Left lung (tissue), 10 donors: Measurements from ENCODE around the gene BCR. TPM values are rescaled to one million over a fixed set of nuclear protein-coding genes. Genes with fewer than 3 reads are reported as not detected.

Source experiments
- ATAC-seq: fragments of 200-7000 bp; cut with Tn5 transposase; one replicate; pipeline ENCODE4 v1.9.1; 2020; ENCODE audit warnings: moderate library complexity
- DNase-seq, 4 donors: peaks; one replicate each; pipeline ENCODE4 v3.0.0-alpha.2; 2013 to 2020
- H3K27ac ChIP-seq, 2 donors: fragments of 200-600 bp; sonication (generic) in 1 of 2; one replicate each; pipeline versions ENCODE4 v1.5.0 to v1.8.0; 2020 to 2021
- H3K27me3 ChIP-seq, 2 donors: fragments of 200-600 bp; sonication (generic) in 1 of 2; one replicate each; pipeline versions ENCODE4 v1.5.0 to v1.8.0; 2020 to 2021
- H3K36me3 ChIP-seq, 2 donors: fragments of 200-600 bp; sonication (generic) in 1 of 2; one replicate each; pipeline versions ENCODE4 v1.5.0 to v1.8.0; 2020 to 2021
- H3K4me1 ChIP-seq, 2 donors: fragments of 200-600 bp; one replicate each; pipeline ENCODE4 v1.8.0; 2021
- H3K4me3 ChIP-seq, 2 donors: fragments of 200-600 bp; sonication (generic) in 1 of 2; one replicate each; pipeline versions ENCODE4 v1.5.0 to v1.8.0; 2020 to 2021; ENCODE audit warnings: mild to moderate bottlenecking in 1 of 2
- H3K9me3 ChIP-seq, 2 donors: fragments of 200-600 bp; sonication (generic) in 1 of 2; one replicate each; pipeline versions ENCODE4 v1.5.0 to v1.8.0; 2020 to 2021
- CTCF ChIP-seq, 2 donors: fragments of 200-600 bp; sonication (generic) in 1 of 2; IDR thresholded peaks; one replicate each; pipeline versions ENCODE4 v1.5.0 to v1.8.0; 2021; ENCODE audit warnings: antibody characterized with exemption in 2 of 2
- intact Hi-C, 2 donors: fragments of 100-400 bp; cut with DNase I; formaldehyde crosslinking; loops; one replicate each; pipeline versions ENCODE4 v1.11.2 to v1.14.2; 2022
- polyA plus RNA-seq, 6 donors: library from polyadenylated mRNA; unstranded; fragments of 120-200 nt; gene quantifications; one replicate each; pipeline ENCODE4 v1.2.1, GENCODE V29; 2013; ENCODE audit not compliant: insufficient read length in 6 of 6
- total RNA-seq, 2 donors: library from RNA; stranded (reverse); fragmentation: NEBNext Ultra II Directional; extraction: Animal tissue kit (Norgen Biotek cat#: 25700); gene quantifications; one replicate each; pipeline ENCODE4 v1.2.1, GENCODE V29; 2021
- donor health status: DM: no; HTN: yes; CAD: no.
- donor health status: DM: no; HTN: no; CAD: no.

BCR gene
- total and polyA plus RNA-seq, 8 donors: 41.1 to 70.4 (median 48.9) TPM

- no peaks in the 10 kb centered on the region for H3K27me3 ChIP-seq
- ATAC-seq: peak; percentile 42
- peaks cover 12 to 30% of the 10 kb centered on the region in 2 donors for H3K4me1 ChIP-seq
- H3K27ac ChIP-seq: no peak overlapping the region
- no peak for TF ChIP-seq CTCF (IDR thresholded peaks at IDR 0.05)
- no peak for DNase-seq
- intact Hi-C loops: no loop called here
- no peaks in the 10 kb centered on the region for H3K9me3 ChIP-seq
- H3K36me3 ChIP-seq: peaks cover 0 to 13% of the 10 kb centered on the region in 2 donors
- H3K4me3 ChIP-seq: no peak overlapping the region
These were observed 13.6 kb downstream of the BCR start for GRCh38 chr22:23193882-23194281.

GRCh38 chr22:23196165-23196564, 15.9 kb downstream of the BCR start:
- H3K4me3 ChIP-seq: no peak overlapping the region
- no peaks in the 10 kb centered on the region for H3K27me3 ChIP-seq
- TF ChIP-seq CTCF (IDR thresholded peaks at IDR 0.05): no peak
- intact Hi-C loops: no loop called here
- H3K27ac ChIP-seq: no peak overlapping the region
- peaks cover 0 to 17% of the 10 kb centered on the region in 2 donors for H3K36me3 ChIP-seq
- no peak for ATAC-seq
- DNase-seq: no peak
- peaks cover 12 to 44% of the 10 kb centered on the region in 2 donors for H3K4me1 ChIP-seq
- H3K9me3 ChIP-seq: no peaks in the 10 kb centered on the region

GRCh38 chr22:23197836-23198235, 17.5 kb downstream of the BCR start:
- no peaks in the 10 kb centered on the region for H3K9me3 ChIP-seq
- TF ChIP-seq CTCF (IDR thresholded peaks at IDR 0.05): no peak
- DNase-seq: no peak
- intact Hi-C loops: no loop called here
- H3K36me3 ChIP-seq: peaks cover 0 to 8% of the 10 kb centered on the region in 2 donors
- no peak overlapping the region for H3K27ac ChIP-seq
- H3K4me3 ChIP-seq: no peak overlapping the region
- no peak for ATAC-seq
- peaks cover 7 to 37% of the 10 kb centered on the region in 2 donors for H3K4me1 ChIP-seq
- no peaks in the 10 kb centered on the region for H3K27me3 ChIP-seq

- Histone ChIP-seq H3K9me3 (no peaks in the 10 kb centered on the region), H3K27ac (no peak overlapping the region), H3K36me3 (peaks cover 0 to 14% of the 10 kb centered on the region in 2 donors), H3K27me3 (no peaks in the 10 kb centered on the region), H3K4me1 (peaks cover 0 to 26% of the 10 kb centered on the region in 2 donors), H3K4me3 (no peak overlapping the region)
- TF ChIP-seq CTCF (IDR thresholded peaks at IDR 0.05): no peak
- intact Hi-C loops: no loop called here
- no peak for DNase-seq
- no peak for ATAC-seq
These were observed 18.9 kb downstream of the BCR start for GRCh38 chr22:23199159-23199558.

- ATAC-seq: no peak
- no peaks in the 10 kb centered on the region for H3K27me3 ChIP-seq
- intact Hi-C loops: no loop called here
These were observed 20.6 kb downstream of the BCR start for GRCh38 chr22:23200898-23201297.

More at GRCh38 chr22:23200898-23201297, 20.6 kb downstream of the BCR start:
- peaks cover 0 to 21% of the 10 kb centered on the region in 2 donors for H3K36me3 ChIP-seq
- no peak for TF ChIP-seq CTCF (IDR thresholded peaks at IDR 0.05)
- no peak overlapping the region for H3K27ac ChIP-seq
- H3K4me1 ChIP-seq: peaks cover 0 to 30% of the 10 kb centered on the region in 2 donors
- no peaks in the 10 kb centered on the region for H3K9me3 ChIP-seq
- no peak overlapping the region for H3K4me3 ChIP-seq
- no peak for DNase-seq
